Central memory CD8-positive, alpha-beta T cell (primary cell): ENCODE data around the gene CMTM1.
A peak's percentile ranks its signal among the peaks of the same experiment; 100 is the strongest.

ENCODE experiments used
- ATAC-seq: fragments of 150-1000 bp; cut with Tn5 transposase; replicated peaks from 2 replicates; pipeline ENCODE4 v1.10.0; 2022; ENCODE audit warnings: mild to moderate bottlenecking, moderate FRiP score, moderate number of reproducible peaks; ENCODE audit not compliant: poor library complexity, severe bottlenecking; ENCODE audit errors: extremely low read depth
- DNase-seq, 2 donors: peaks; one replicate each; pipeline ENCODE4 v3.0.0; 2021; ENCODE audit warnings: low spot score in 2 of 2
- H3K27ac Mint-ChIP-seq: one replicate; pipeline ENCODE4 v1.8.0; 2022; ENCODE audit warnings: low read depth, mild to moderate bottlenecking, moderate library complexity, mixed read lengths
- H3K27me3 Mint-ChIP-seq: one replicate; pipeline ENCODE4 v1.8.0; 2022; ENCODE audit warnings: mixed read lengths
- H3K36me3 Mint-ChIP-seq: one replicate; pipeline ENCODE4 v1.8.0; 2022; ENCODE audit warnings: mild to moderate bottlenecking, moderate library complexity, mixed read lengths; ENCODE audit not compliant: insufficient read depth
- H3K4me1 Mint-ChIP-seq: one replicate; pipeline ENCODE4 v1.8.0; 2022; ENCODE audit warnings: mixed read lengths
- H3K4me3 Mint-ChIP-seq: one replicate; pipeline ENCODE4 v1.8.0; 2022; ENCODE audit warnings: mild to moderate bottlenecking, moderate library complexity, mixed read lengths
- H3K9me3 Mint-ChIP-seq: one replicate; pipeline ENCODE4 v1.8.0; 2022; ENCODE audit warnings: mixed read lengths

The CMTM1 gene

GRCh38 chr16:66524601-66525164, 41.6 kb upstream of the CMTM1 start:
- DNase-seq: no peak
- H3K27ac Mint-ChIP-seq: peak overlapping the region; percentile 90
- H3K4me1 Mint-ChIP-seq: peaks cover 66% of the 10 kb centered on the region
- no peaks in the 10 kb centered on the region for H3K27me3 Mint-ChIP-seq
- H3K9me3 Mint-ChIP-seq: no peaks in the 10 kb centered on the region
- ATAC-seq: peak; percentile 20
- peaks cover 16% of the 10 kb centered on the region for H3K36me3 Mint-ChIP-seq
- H3K4me3 Mint-ChIP-seq: peak overlapping the region; percentile 73

DNA sequence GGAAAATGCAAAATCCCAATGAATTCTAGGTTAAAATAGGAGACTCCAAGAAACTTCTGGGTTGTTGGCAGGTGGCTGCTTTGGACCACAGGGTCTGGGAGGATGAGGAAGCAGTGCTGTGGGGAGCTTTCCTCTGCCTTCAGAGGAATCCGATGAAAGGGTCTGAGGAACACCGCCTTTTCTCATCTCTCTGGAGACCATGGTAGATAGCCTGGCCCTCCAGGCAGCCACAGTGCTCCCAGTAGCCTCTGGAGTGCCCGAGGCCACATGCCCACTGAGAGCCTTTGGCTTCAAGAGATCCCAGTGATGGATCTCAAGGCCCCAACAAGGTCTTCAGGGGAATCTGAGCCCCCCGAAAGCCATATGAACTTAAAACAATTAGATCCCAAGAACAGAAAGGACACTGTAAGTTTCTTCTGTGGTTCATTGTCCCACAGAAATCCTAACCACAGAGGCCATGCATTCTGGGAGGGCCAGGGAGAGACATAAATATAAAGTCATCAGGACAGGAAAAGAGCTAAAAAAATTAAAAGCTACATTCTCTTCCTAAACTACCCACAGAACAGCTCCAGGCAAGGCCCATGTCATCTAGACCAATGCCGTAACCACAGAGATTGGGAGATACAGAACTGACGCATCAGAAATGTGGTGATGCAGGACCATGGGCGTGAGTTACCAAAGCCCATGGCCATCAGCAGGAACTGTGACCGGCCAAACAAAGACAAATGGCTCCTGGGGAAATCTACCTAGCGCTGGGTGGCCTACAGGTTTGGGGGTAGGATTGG, 40.7 kb upstream of the CMTM1 start:
- H3K9me3 Mint-ChIP-seq: no peaks in the 10 kb centered on the region
- peaks cover 57% of the 10 kb centered on the region for H3K4me1 Mint-ChIP-seq
- H3K36me3 Mint-ChIP-seq: peaks cover 10% of the 10 kb centered on the region
- no peaks in the 10 kb centered on the region for H3K27me3 Mint-ChIP-seq
- no peak for DNase-seq
- no peak for ATAC-seq
- peak overlapping the region; percentile 90 for H3K27ac Mint-ChIP-seq
- no peak overlapping the region for H3K4me3 Mint-ChIP-seq

- Mint-ChIP-seq H3K27me3 (no peaks in the 10 kb centered on the region), H3K9me3 (no peaks in the 10 kb centered on the region), H3K4me1 (peaks cover 35% of the 10 kb centered on the region), H3K36me3 (peaks cover 9% of the 10 kb centered on the region), H3K4me3 (no peak overlapping the region), H3K27ac (no peak overlapping the region)
- no peak for ATAC-seq
- DNase-seq: no peak
These were observed 37.9 kb upstream of the CMTM1 start for GRCh38 chr16:66528294-66528693.

- H3K4me3 Mint-ChIP-seq: no peak overlapping the region
- peaks cover 3% of the 10 kb centered on the region for H3K36me3 Mint-ChIP-seq
- no peak for ATAC-seq
- no peak overlapping the region for H3K27ac Mint-ChIP-seq
- H3K4me1 Mint-ChIP-seq: peaks cover 26% of the 10 kb centered on the region
- no peak for DNase-seq
- H3K27me3 Mint-ChIP-seq: no peaks in the 10 kb centered on the region
- H3K9me3 Mint-ChIP-seq: no peaks in the 10 kb centered on the region
These were observed 36.8 kb upstream of the CMTM1 start for GRCh38 chr16:66529475-66529874.

- no peak overlapping the region for H3K4me3 Mint-ChIP-seq
- peak overlapping the region; percentile 5 for H3K27ac Mint-ChIP-seq
- H3K27me3 Mint-ChIP-seq: no peaks in the 10 kb centered on the region
- no peak for ATAC-seq
- no peak for DNase-seq
- peaks cover 17% of the 10 kb centered on the region for H3K4me1 Mint-ChIP-seq
- H3K36me3 Mint-ChIP-seq: peaks cover 3% of the 10 kb centered on the region
- H3K9me3 Mint-ChIP-seq: no peaks in the 10 kb centered on the region
These were observed 31.9 kb upstream of the CMTM1 start for GRCh38 chr16:66534376-66534799.

GRCh38 chr16:66536525-66536924, 29.7 kb upstream of the CMTM1 start:
- DNase-seq (no peak), ATAC-seq (no peak)
- Mint-ChIP-seq H3K27me3 (no peaks in the 10 kb centered on the region), H3K27ac (no peak overlapping the region), H3K9me3 (no peaks in the 10 kb centered on the region), H3K4me1 (peaks cover 26% of the 10 kb centered on the region), H3K4me3 (no peak overlapping the region), H3K36me3 (peaks cover 1% of the 10 kb centered on the region)

DNA sequence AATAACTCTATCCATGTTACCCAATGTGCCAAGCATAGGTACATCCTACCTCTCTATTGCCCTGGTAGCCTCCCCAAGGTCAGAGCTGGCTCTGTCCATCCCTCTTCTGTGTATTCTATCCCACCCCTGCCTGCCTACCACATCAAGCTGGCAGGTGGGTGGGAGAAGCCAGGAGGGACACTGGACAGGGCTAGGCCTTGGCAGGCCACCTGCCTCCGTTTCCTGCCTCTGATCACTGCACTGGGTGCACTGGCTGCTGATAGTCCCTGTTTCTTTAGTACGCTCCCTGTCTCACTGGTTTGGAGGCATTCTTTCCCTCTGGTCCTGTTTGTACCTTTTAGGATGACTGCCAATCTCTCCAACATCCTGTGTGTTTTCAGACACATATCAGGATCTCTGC, 29.0 kb upstream of the CMTM1 start:
- no peak overlapping the region for H3K4me3 Mint-ChIP-seq
- H3K4me1 Mint-ChIP-seq: peaks cover 24% of the 10 kb centered on the region
- H3K27me3 Mint-ChIP-seq: no peaks in the 10 kb centered on the region
- H3K27ac Mint-ChIP-seq: no peak overlapping the region
- H3K36me3 Mint-ChIP-seq: peaks cover 1% of the 10 kb centered on the region
- ATAC-seq (no peak), DNase-seq (no peak)
- H3K9me3 Mint-ChIP-seq: no peaks in the 10 kb centered on the region

DNA sequence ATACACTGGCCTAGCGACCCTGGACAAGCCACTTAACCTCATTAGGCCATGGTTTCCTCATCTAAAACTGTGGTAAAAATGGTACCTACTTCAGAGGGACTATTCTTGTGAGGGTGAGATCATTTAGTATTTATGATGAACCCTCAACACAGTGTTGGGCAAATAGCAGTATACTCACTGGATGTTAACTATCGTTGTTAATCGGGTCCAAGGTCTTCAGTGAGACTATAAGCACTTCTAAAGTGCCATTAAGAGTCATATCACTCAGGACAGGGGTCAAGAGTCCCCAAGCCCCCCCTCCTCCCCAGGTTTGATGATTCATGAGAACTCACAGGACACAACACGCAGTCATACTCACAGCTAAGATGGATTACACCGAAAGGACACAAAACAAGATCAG, 27.3 kb upstream of the CMTM1 start:
- H3K4me3 Mint-ChIP-seq: peak overlapping the region; percentile 22
- H3K4me1 Mint-ChIP-seq: peaks cover 24% of the 10 kb centered on the region
- ATAC-seq (no peak), DNase-seq (no peak)
- H3K9me3 Mint-ChIP-seq: no peaks in the 10 kb centered on the region
- H3K27ac Mint-ChIP-seq: peak overlapping the region; percentile 82
- no peaks in the 10 kb centered on the region for H3K27me3 Mint-ChIP-seq
- peaks cover 2% of the 10 kb centered on the region for H3K36me3 Mint-ChIP-seq

DNA sequence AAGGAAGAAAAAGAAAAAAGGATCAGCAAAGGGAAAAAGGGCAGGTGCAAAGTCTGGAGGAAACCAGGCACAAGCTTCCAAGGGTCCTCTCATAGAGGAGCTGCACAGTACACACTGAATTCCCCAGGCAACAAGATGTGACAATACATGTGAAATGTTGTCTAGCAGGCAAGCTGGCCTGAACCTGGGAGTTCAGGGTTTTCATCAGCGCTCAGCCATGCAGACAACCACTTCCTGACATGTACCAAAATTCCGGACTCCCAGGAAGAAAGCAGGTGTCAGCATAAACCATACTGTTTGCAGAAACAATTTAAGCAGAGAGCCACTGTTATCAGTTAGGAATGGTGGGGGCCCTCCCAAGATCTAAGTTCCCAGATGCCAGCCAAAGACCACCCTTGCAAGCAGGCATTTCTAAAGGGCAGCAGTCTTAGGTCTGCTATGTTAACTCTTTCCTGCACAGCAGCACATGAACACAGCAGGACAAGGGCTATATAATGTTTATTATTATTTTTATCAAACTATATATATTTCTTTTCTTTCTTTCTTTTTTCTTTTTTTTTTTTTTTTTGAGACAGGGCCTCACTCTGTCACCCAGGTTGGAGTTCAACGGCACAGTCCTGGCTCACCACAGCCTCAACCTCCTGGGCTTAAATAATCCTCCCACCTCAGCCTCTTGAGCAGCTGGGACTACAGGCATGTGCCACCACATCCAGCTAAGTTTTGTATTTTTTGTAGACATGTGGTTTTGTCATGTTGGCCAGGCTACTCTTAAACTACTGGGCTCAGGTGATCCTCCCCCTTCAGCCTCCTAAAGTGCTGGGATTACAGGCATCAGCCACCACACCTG, 26.4 kb upstream of the CMTM1 start:
- DNase-seq: no peak
- Mint-ChIP-seq H3K4me1 (peaks cover 19% of the 10 kb centered on the region), H3K27ac (peak overlapping the region; percentile 82), H3K4me3 (peak overlapping the region; percentile 22), H3K9me3 (no peaks in the 10 kb centered on the region), H3K27me3 (no peaks in the 10 kb centered on the region), H3K36me3 (peaks cover 2% of the 10 kb centered on the region)
- peak; percentile 56 for ATAC-seq

- H3K27ac Mint-ChIP-seq: no peak overlapping the region
- H3K4me1 Mint-ChIP-seq: peaks cover 19% of the 10 kb centered on the region
- ATAC-seq: no peak
- H3K36me3 Mint-ChIP-seq: peaks cover 2% of the 10 kb centered on the region
- no peak for DNase-seq
- no peaks in the 10 kb centered on the region for H3K9me3 Mint-ChIP-seq
- no peaks in the 10 kb centered on the region for H3K27me3 Mint-ChIP-seq
- H3K4me3 Mint-ChIP-seq: no peak overlapping the region
These were observed 24.6 kb upstream of the CMTM1 start for GRCh38 chr16:66541388-66542355.

- DNase-seq (no peak), ATAC-seq (no peak)
- no peak overlapping the region for H3K4me3 Mint-ChIP-seq
- H3K27ac Mint-ChIP-seq: no peak overlapping the region
- peaks cover 23% of the 10 kb centered on the region for H3K4me1 Mint-ChIP-seq
- H3K27me3 Mint-ChIP-seq: no peaks in the 10 kb centered on the region
- H3K36me3 Mint-ChIP-seq: peaks cover 2% of the 10 kb centered on the region
- no peaks in the 10 kb centered on the region for H3K9me3 Mint-ChIP-seq
These were observed 23.8 kb upstream of the CMTM1 start for GRCh38 chr16:66542396-66542795.

- Mint-ChIP-seq H3K27ac (no peak overlapping the region), H3K27me3 (no peaks in the 10 kb centered on the region), H3K4me1 (peaks cover 35% of the 10 kb centered on the region), H3K36me3 (peaks cover 6% of the 10 kb centered on the region), H3K4me3 (no peak overlapping the region), H3K9me3 (no peaks in the 10 kb centered on the region)
- ATAC-seq (no peak), DNase-seq (no peak)
These were observed 22.7 kb upstream of the CMTM1 start for GRCh38 chr16:66543541-66543940.
